Urinary bladder (tissue), 4 donors: Measurements from ENCODE around the gene PHYHIPL. TPM values are rescaled to one million over a fixed set of nuclear protein-coding genes. Genes with fewer than 3 reads are reported as not detected.
"Not testable (repeated sequence)": the region's sequence is repeated elsewhere in the genome, so short reads cannot be mapped to it uniquely, and the experiment has no call there.

Experiments
- DNase-seq: peaks from one replicate; pipeline ENCODE4 v3.0.0-alpha.2; 2015; ENCODE audit errors: extremely low spot score
- H3K27ac ChIP-seq: one replicate; pipeline ENCODE4 v1.5.1; 2013; ENCODE audit warnings: low read depth, mild to moderate bottlenecking, moderate library complexity
- H3K36me3 ChIP-seq: one replicate; pipeline ENCODE4 v1.6.1; 2013; ENCODE audit warnings: mild to moderate bottlenecking, moderate library complexity; ENCODE audit not compliant: insufficient read depth
- H3K4me1 ChIP-seq: one replicate; pipeline ENCODE4 v1.6.1; 2013; ENCODE audit warnings: mild to moderate bottlenecking, moderate library complexity; ENCODE audit not compliant: insufficient read depth
- H3K4me3 ChIP-seq: one replicate; pipeline ENCODE4 v1.5.1; 2013; ENCODE audit warnings: low read depth, low read length
- WGBS: extraction: QIAGEN DNeasy Blood & Tissue Kit; methylation state at CpG from one replicate; pipeline ENCODE4 v1.1.7; 2013; 5-methylcytosine and 5-hydroxymethylcytosine counted together
- polyA plus RNA-seq: library from polyadenylated mRNA; stranded (reverse); fragments of 200-250 nt; gene quantifications from one replicate; pipeline ENCODE4 v1.2.3, GENCODE V29; 2013
- total RNA-seq: library from RNA; depleted of rRNA; stranded (reverse); fragments of >200 nt; gene quantifications from one replicate; pipeline ENCODE4 v1.2.3, GENCODE V29; 2014
- donor health status: healthy with polysubstance abuse.
- donor health status: healthy.

The PHYHIPL gene
- total and polyA plus RNA-seq, 2 donors = 0.54 to 0.85 TPM

DNA sequence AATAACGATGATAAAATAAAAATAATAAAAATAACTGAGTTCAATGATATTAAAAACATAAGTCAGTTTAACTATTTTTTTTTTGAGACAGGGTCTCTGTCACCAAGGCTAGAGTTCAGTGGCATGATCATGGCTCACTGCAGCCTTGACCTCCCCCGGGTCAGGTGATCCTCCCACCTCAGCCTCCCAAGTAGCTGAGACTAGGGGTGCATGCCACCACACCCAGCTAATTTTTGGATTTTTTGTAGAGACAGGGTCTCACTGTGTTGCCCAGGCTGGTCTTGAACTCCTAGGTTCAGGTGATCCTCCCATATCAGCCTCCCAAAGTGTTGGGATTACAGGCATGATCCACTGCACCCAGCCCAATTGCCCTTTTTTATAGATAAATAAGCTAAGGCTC is 47.2 kb downstream of the PHYHIPL start:
- not testable (repeated sequence) for H3K4me3 ChIP-seq, DNase-seq, H3K36me3 ChIP-seq, H3K4me1 ChIP-seq, H3K27ac ChIP-seq
- 92% methylated on average over 2 of the region's 2 CpGs for WGBS

DNA sequence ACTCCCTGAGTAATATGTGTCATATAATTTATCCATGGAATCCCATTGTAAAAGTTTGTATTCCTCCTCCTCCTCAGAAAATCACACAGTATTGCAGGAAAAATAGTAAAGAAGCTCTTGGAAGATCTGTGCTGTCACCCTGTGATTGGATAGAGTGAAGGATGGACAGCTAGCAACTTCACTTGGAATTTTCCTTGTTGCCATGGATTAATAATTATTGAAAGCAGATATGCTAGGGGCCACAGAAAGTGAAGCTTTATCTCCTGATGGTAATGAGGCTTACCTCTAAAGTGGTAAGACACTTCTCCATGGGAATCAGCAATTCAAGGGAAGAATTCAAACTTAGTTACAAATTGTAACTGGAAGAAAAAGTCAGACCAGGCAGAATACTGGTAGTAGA is 48.8 kb downstream of the PHYHIPL start:
- no peaks in the 10 kb centered on the region for H3K36me3 ChIP-seq
- no peaks in the 10 kb centered on the region for H3K4me1 ChIP-seq
- no peak for DNase-seq
- H3K4me3 ChIP-seq = no peak overlapping the region
- no peak overlapping the region for H3K27ac ChIP-seq

DNA sequence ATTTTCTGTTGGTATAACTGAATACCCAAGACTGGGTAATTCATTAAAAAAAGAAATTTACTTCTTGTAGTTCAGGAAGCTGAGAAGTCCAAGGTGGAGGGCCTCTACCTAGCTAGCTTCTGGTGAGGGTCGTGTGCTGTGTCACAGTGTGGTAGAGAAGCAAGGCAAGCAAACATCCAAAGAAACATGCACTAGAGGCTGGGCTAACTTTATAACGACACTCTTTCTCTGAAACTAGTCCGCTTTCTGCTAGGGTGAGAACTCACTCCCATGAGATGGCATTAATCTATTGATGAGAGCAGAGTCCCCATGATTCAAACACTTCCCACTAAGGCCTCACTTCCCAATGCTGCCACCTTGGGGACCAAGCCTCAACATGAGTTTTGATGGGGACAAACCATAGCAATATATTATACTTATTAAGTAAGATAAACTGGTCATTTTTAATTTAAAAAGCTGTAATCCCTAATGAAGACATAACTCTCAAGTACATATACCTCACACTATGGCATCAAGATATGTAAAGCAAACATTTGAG is 50.8 kb downstream of the PHYHIPL start:
- no peaks in the 10 kb centered on the region for H3K36me3 ChIP-seq
- no peak overlapping the region for H3K27ac ChIP-seq
- no peak for DNase-seq
- H3K4me3 ChIP-seq = no peak overlapping the region
- H3K4me1 ChIP-seq = no peaks in the 10 kb centered on the region
- WGBS = 91% methylated on average over 3 of the region's 3 CpGs

- Histone ChIP-seq H3K36me3 (no peaks in the 10 kb centered on the region), H3K4me3 (no peak overlapping the region), H3K27ac (no peak overlapping the region), H3K4me1 (no peaks in the 10 kb centered on the region)
- DNase-seq = no peak
- WGBS = 94% methylated on average over 4 of the region's 4 CpGs
Observed at GRCh38 chr10:59229441-59229840, 53.0 kb downstream of the PHYHIPL start.

DNA sequence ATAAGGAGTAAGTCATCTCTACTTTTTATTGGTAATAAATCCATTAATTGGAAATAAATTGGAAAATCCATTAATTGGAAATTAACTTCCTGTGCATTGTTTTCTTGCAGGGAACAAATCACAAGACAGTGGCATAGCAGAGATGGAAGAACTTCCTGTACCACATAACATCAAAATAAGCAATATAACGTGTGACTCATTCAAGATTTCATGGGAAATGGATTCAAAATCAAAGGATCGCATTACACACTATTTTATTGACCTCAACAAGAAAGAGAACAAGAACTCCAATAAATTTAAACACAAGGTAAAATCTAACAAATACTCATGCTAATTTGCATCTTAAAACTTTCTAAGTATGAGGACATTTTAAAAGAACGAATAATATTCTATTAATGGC is 57.8 kb downstream of the PHYHIPL start:
- no peak overlapping the region for H3K27ac ChIP-seq
- no peaks in the 10 kb centered on the region for H3K4me1 ChIP-seq
- WGBS = 75% methylated on average over 3 of the region's 3 CpGs
- no peak overlapping the region for H3K4me3 ChIP-seq
- no peak for DNase-seq
- H3K36me3 ChIP-seq = no peaks in the 10 kb centered on the region

DNA sequence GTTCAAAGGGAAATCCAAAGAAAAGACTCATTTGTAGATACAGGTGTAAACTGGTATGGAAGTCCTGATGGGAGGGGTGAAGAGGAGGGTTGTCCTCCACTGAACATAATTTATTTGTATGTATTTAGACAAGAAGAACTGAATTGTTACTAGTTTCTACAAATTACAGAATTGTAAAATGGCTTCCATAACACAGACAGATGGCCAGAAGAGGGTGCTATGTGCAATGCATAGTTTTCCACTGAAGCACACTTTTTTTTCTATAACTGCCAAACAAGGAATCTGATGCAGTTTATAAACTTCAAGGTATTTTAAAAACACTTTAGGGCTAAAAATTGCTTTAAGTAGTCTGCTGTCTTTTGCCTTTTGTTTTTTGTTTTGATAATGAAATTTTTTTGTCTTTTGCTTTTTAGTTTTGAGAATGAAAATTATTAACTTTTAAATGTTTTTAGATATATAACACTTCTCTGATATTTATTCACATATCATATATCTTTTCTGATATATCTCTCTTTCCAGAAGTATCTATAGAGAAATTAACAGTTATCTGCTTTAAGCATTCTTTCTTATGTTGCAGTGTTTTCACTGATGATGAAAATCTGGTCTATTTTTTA is 58.5 kb downstream of the PHYHIPL start:
- no peak for DNase-seq
- Histone ChIP-seq H3K4me1 (no peaks in the 10 kb centered on the region), H3K27ac (no peak overlapping the region), H3K36me3 (no peaks in the 10 kb centered on the region), H3K4me3 (no peak overlapping the region)

DNA sequence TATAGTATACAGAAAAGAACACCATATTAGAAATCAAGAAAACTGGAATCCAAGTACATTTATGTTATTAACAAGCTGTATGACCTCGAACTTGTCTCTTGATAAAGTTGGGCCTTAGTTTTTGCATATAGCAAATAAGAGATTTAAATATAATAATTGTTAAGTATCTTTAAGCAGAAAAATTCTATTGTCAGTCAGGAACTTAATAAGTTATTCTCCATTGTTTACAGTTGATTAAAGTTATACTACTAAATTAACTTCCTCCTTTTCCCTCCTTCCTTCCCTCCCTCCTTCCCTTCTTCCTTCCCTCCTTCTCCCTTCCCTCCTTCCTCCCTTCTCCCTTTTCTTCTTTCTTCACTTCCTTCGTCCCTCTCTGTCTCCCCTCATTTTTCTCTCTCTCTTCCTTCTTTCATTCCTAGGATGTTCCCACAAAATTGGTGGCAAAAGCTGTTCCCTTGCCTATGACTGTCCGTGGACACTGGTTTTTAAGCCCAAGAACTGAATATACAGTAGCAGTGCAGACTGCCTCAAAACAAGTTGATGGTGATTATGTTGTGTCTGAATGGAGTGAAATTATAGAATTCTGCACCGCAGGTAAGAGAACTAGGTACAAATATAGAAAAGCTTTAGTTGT is 59.7 kb downstream of the PHYHIPL start:
- no peaks in the 10 kb centered on the region for H3K4me1 ChIP-seq
- H3K4me3 ChIP-seq = no peak overlapping the region
- H3K36me3 ChIP-seq = no peaks in the 10 kb centered on the region
- H3K27ac ChIP-seq = no peak overlapping the region
- 86% methylated on average over 4 of the region's 4 CpGs for WGBS
- DNase-seq = no peak

- Histone ChIP-seq H3K27ac (no peak overlapping the region), H3K4me3 (no peak overlapping the region), H3K4me1 (no peaks in the 10 kb centered on the region), H3K36me3 (no peaks in the 10 kb centered on the region)
- DNase-seq = no peak
Observed at GRCh38 chr10:59237775-59238174, 61.3 kb downstream of the PHYHIPL start.

DNA sequence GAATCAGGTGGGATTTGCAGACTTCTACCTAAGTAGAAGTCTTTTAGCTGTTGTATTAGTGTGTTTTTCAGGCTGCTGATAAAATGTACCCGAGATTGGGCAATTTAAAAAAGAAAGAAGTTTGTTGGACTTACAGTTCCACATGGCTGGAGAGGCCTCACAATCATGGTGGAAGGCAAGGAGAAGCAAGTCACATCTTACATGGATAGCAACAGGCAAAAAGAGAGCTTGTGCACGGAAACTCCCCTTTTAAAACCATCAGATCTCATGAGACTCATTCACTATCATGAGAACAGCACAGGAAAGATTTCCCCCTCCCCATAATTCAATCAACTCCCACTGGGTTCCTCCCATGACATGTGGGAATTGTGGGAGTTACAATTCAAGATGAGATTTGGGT is 62.7 kb downstream of the PHYHIPL start:
- 76% methylated on average over 2 of the region's 2 CpGs for WGBS
- DNase-seq, H3K4me3 ChIP-seq, H3K27ac ChIP-seq, H3K36me3 ChIP-seq, H3K4me1 ChIP-seq: not testable (repeated sequence)

GRCh38 chr10:59240582-59241183 is 64.2 kb downstream of the PHYHIPL start:
- H3K4me1 ChIP-seq = no peaks in the 10 kb centered on the region
- 34% methylated on average over 2 of the region's 2 CpGs for WGBS
- no peak overlapping the region for H3K27ac ChIP-seq

GRCh38 chr10:59242057-59242456 is 65.6 kb downstream of the PHYHIPL start:
- no peaks in the 10 kb centered on the region for H3K4me1 ChIP-seq
- H3K4me3 ChIP-seq = no peak overlapping the region
- no peak overlapping the region for H3K27ac ChIP-seq
- DNase-seq = no peak
- no peaks in the 10 kb centered on the region for H3K36me3 ChIP-seq
- 90% methylated on average over 1 of the region's 1 CpG for WGBS

More at GRCh38 chr10:59240582-59241183, 64.2 kb downstream of the PHYHIPL start:
- H3K36me3 ChIP-seq = no peaks in the 10 kb centered on the region
- no peak overlapping the region for H3K4me3 ChIP-seq
- no peak for DNase-seq

GRCh38 chr10:59242991-59243390 is 66.5 kb downstream of the PHYHIPL start:
- H3K27ac ChIP-seq = no peak overlapping the region
- H3K4me3 ChIP-seq = no peak overlapping the region
- DNase-seq = no peak
- 93% methylated on average over 3 of the region's 3 CpGs for WGBS
- no peaks in the 10 kb centered on the region for H3K4me1 ChIP-seq
- no peaks in the 10 kb centered on the region for H3K36me3 ChIP-seq

GRCh38 chr10:59243611-59244195 is 67.3 kb downstream of the PHYHIPL start:
- Histone ChIP-seq H3K4me3 (no peak overlapping the region), H3K36me3 (no peaks in the 10 kb centered on the region), H3K4me1 (no peaks in the 10 kb centered on the region), H3K27ac (no peak overlapping the region)
- 90% methylated on average over 2 of the region's 2 CpGs for WGBS
- no peak for DNase-seq

DNA sequence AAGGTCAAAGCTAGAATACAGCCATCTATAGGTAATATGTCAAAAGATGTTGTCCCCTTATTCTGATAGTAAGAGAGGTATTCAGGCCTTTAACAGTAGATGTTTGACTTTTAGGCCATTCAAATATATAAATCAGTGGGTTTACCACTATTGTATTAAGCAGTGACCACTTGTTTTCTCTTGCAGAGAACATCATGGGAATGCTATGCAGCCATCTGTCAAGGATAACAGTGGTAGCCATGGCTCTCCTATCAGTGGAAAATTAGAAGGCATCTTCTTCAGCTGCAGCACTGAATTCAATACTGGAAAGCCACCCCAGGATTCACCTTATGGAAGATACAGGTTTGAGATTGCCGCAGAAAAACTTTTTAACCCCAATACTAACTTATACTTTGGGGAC is 68.4 kb downstream of the PHYHIPL start:
- DNase-seq = no peak
- Histone ChIP-seq H3K36me3 (no peaks in the 10 kb centered on the region), H3K4me3 (no peak overlapping the region), H3K27ac (no peak overlapping the region), H3K4me1 (no peaks in the 10 kb centered on the region)
- WGBS = 97% methylated on average over 1 of the region's 1 CpG
